Mesodermal cell (in vitro differentiated cells): Measurements from ENCODE around the gene DAGLA.

Experiments used
- H3K27ac ChIP-seq: 2 replicates; pipeline ENCODE4 v1.7.0; 2013; ENCODE audit warnings: mild to moderate bottlenecking, low read depth, low read length, moderate library complexity; ENCODE audit not compliant: severe bottlenecking
- H3K36me3 ChIP-seq: 2 replicates; pipeline ENCODE4 v1.7.1; 2013; ENCODE audit warnings: mild to moderate bottlenecking, low read length, moderate library complexity; ENCODE audit not compliant: control insufficient read depth, insufficient read depth
- H3K4me1 ChIP-seq: one replicate; pipeline ENCODE4 v1.7.1; 2013; ENCODE audit warnings: mild to moderate bottlenecking, low read length; ENCODE audit not compliant: insufficient read depth, control insufficient read depth, poor library complexity, severe bottlenecking
- H3K4me3 ChIP-seq: 2 replicates; pipeline ENCODE4 v1.7.0; 2013; ENCODE audit warnings: low read length, control low read depth, mild to moderate bottlenecking; ENCODE audit not compliant: insufficient read depth, poor library complexity, severe bottlenecking; ENCODE audit errors: extremely low read depth
- H3K9me3 ChIP-seq: 2 replicates; pipeline ENCODE4 v1.7.1; 2013; ENCODE audit warnings: mild to moderate bottlenecking, low read length, moderate library complexity; ENCODE audit not compliant: control insufficient read depth
- WGBS, 2 experiments: methylation state at CpG; one replicate each; pipeline ENCODE4 v1.1.5; 2013; ENCODE audit warnings: missing lambda C conversion rate in 2 of 2; ENCODE audit not compliant: insufficient coverage in 2 of 2; 5-methylcytosine and 5-hydroxymethylcytosine counted together

DAGLA gene

DNA sequence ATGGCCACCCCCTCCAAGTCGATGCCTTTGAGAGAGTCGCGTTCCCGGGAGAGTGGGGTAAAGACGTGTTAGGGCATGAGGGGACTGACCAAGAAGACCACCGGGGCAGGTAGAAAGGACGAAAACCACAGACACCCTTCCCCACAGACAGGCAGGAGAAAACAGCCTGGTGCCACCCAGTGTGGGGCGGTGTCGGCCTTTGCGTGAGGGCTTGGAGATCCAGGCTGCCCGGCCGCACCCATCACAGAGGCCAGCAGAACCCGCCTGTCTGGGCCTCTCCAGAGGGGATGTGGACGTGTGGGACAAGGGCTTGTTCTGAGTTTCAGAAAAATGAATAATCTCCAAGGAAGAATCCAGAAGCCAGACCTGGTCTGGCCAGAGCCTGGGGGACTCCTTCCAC lies 30.8 kb downstream of the DAGLA start:
- Histone ChIP-seq H3K4me1 (peaks cover 27% of the 10 kb centered on the region), H3K27ac (no peak overlapping the region), H3K4me3 (no peak overlapping the region), H3K9me3 (no peaks in the 10 kb centered on the region), H3K36me3 (no peaks in the 10 kb centered on the region)
- WGBS, 2 experiments, result 80 to 88% methylated on average over 7 to 13 of the region's 14 CpGs

DNA sequence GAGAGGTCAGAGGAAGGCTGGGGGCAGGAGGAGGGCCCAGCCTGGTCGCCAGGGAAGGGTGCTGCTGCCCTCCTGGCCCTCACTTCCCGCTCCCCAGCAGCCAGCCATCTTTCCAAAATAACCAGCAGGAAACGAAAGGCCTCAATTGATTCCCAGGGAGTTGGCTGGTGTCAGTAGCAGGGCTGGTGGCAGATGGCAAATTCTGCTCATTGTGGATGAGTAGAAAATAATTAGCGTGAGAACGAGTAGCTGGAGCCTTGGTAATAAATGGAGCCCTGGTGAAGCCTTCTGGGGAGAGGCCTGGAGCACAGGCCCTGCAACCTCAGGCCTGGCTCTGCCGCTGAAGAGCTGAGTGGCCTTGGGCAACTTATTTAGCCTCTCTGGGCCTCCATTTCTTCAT lies 31.3 kb downstream of the DAGLA start:
- Histone ChIP-seq H3K4me1 (peaks cover 31% of the 10 kb centered on the region), H3K27ac (no peak overlapping the region), H3K4me3 (no peak overlapping the region)

DNA sequence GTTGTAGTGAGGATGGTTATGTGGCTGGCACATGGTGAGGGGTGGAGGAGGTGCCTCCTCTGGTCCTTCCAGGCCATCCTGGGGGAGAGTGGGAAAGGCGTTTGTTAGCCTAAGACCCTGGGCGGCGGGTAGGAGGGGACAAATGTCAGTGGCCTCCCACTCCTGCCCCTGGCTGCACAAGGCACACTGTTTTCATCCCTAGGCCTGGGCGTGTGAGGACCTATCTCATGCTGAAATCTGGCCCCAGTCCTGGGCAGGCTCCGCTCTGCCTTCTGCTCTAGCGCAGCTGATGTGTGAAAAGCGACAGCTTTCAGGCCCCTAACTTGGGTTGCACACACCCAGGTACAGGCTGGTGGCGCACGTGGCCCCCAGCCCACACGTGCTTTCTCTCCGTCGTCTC lies 32.1 kb downstream of the DAGLA start:
- Histone ChIP-seq H3K36me3 (no peaks in the 10 kb centered on the region), H3K27ac (no peak overlapping the region), H3K9me3 (no peaks in the 10 kb centered on the region), H3K4me3 (no peak overlapping the region), H3K4me1 (peaks cover 40% of the 10 kb centered on the region)
- 87% methylated on average over 9 to 10 of the region's 12 CpGs for WGBS, 2 experiments

More for the DNA sequence above, 31.3 kb downstream of the DAGLA start:
- WGBS, 2 experiments, result 90 to 94% methylated on average over 2 to 3 of the region's 6 CpGs
- Histone ChIP-seq H3K36me3 (no peaks in the 10 kb centered on the region), H3K9me3 (no peaks in the 10 kb centered on the region)

DNA sequence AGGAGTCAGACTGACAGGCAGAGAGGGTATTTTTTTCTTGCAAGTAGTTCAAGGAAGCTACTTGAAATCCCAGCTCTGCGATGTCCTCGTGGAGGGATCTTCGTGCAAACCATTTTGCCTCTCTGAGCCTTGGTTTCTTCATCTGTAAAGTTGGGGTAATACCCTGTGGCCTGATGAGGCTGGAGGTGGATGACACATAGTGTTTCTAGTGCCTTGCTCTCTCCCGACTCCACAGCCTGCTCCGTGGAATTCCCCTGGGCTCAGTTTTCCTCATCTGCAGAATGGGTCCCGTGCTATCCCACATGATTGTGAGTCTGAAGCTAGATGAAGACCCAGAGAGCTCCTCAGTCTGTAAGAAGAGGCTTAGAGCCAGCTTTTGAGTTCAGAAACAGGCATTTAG lies 32.7 kb downstream of the DAGLA start:
- Histone ChIP-seq H3K4me1 (peaks cover 45% of the 10 kb centered on the region), H3K36me3 (no peaks in the 10 kb centered on the region), H3K27ac (no peak overlapping the region), H3K4me3 (no peak overlapping the region), H3K9me3 (no peaks in the 10 kb centered on the region)
- 88 to 100% methylated on average over 6 of the region's 6 CpGs for WGBS, 2 experiments

DNA sequence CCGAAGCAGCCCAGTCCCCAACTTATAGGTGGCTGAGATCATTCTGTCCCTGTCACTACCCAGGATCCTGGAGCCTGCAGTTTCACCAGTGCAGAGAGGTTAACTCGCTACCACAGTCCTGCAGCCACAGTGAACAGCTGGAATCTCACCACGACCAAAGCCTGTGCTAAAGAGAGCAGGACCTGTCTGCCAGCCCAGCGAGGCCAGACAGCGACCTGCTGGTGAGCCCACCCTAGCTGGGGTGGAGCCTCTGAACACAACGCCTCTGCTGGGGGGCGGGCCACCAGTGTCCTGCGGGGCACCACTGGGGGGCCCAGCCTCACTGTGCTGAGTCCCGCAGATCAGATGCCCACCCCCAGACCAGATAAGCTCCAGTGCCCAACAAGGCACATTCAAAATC lies 33.3 kb downstream of the DAGLA start:
- 63 to 66% methylated on average over 8 of the region's 9 CpGs for WGBS, 2 experiments
- Histone ChIP-seq H3K4me3 (no peak overlapping the region), H3K4me1 (peaks cover 51% of the 10 kb centered on the region)

DNA sequence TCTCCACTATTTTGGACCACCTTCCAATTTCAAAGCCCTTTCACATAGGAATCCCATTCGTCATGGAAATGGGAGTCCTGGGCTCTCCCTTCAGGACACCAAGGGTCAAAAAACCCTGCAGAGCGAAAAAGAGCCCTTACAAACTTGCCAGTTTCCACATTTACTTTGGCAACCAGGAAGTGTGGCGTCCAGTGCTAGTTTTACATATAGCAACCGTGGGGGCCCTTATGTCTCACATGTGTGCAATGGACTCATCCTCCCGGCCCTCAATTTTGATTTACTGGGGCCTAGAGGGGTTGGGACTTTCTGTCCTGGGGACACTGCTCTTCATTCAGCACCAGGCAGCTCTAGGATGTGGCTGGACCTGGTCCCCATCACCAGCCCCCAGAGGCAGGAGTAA lies 33.7 kb downstream of the DAGLA start:
- H3K4me1 ChIP-seq, result peaks cover 55% of the 10 kb centered on the region
- no peak overlapping the region for H3K4me3 ChIP-seq
- H3K9me3 ChIP-seq, result no peaks in the 10 kb centered on the region
- H3K36me3 ChIP-seq, result no peaks in the 10 kb centered on the region
- WGBS, 2 experiments, result 59 to 61% methylated on average over 5 of the region's 5 CpGs
- no peak overlapping the region for H3K27ac ChIP-seq

More for the DNA sequence above, 33.3 kb downstream of the DAGLA start:
- Histone ChIP-seq H3K27ac (no peak overlapping the region), H3K36me3 (no peaks in the 10 kb centered on the region), H3K9me3 (no peaks in the 10 kb centered on the region)

DNA sequence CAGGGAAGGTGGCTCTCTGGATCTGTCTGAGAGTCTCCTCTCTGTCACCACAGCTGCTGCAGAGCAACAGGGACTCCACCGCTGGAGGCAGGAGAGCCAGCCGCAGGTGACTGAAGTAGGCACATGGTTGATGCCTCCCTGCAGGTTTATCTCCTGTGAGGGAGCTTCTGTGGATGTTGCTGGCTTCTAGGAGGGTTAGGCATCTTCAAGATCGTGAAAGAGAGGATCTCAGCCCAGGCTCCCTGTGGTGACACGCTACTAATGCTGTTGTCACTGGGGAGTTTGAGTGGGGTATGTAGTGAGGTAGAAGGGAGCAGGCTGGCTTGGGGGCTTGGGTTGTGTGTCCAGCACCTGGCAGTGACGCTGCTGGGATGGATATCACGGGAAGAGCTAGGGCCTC lies 34.1 kb downstream of the DAGLA start:
- H3K4me3 ChIP-seq, result no peak overlapping the region
- H3K36me3 ChIP-seq, result no peaks in the 10 kb centered on the region
- no peaks in the 10 kb centered on the region for H3K9me3 ChIP-seq
- H3K4me1 ChIP-seq, result peaks cover 57% of the 10 kb centered on the region
- 70 to 77% methylated on average over 5 to 6 of the region's 6 CpGs for WGBS, 2 experiments
- H3K27ac ChIP-seq, result no peak overlapping the region

DNA sequence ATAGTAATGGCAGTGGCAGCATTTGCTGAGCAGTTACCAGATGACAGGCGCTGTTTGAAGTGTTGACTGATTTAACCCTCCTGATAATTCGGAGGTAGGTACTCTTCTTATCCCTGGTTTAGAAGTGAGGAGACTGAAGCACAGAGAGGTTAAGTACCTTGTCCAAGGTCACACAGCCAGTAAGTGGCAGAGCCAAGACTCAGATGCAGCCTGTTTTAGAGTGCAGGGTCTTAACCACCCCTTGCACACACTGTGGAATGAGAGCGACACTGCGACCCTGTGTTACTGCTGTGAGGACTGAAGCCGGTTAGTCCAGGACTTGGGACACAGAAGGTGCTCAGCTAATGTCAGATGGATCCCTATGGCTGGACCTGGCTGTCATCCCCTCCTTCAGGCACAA lies 34.7 kb downstream of the DAGLA start:
- Histone ChIP-seq H3K27ac (no peak overlapping the region), H3K4me1 (peaks cover 58% of the 10 kb centered on the region), H3K9me3 (no peaks in the 10 kb centered on the region), H3K4me3 (no peak overlapping the region), H3K36me3 (no peaks in the 10 kb centered on the region)
- WGBS, 2 experiments, result 89 to 96% methylated on average over 4 to 5 of the region's 5 CpGs

DNA sequence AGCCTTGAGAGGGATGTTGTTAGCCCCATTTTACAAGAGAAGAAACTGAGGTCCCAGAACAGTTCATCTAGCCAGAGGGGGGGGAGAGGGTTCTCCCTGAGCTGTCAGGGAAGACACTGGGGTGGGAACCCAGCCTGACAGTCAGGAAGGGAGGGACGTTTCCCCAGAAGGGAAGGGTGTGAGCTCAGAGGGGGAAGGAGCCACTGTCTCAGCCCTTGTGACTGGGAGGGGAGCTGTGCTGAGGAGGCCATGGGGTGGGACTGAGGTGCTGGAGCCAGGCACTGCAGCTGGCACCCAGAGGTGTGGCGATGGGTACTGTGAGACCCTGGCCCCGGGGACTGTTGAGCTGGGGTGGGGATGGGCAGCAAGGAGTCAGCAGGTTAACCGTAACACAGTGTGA lies 35.7 kb downstream of the DAGLA start:
- Histone ChIP-seq H3K4me3 (no peak overlapping the region), H3K4me1 (peaks cover 61% of the 10 kb centered on the region), H3K27ac (no peak overlapping the region), H3K9me3 (no peaks in the 10 kb centered on the region), H3K36me3 (no peaks in the 10 kb centered on the region)
- WGBS, 2 experiments, result 73 to 80% methylated on average over 3 to 4 of the region's 4 CpGs

DNA sequence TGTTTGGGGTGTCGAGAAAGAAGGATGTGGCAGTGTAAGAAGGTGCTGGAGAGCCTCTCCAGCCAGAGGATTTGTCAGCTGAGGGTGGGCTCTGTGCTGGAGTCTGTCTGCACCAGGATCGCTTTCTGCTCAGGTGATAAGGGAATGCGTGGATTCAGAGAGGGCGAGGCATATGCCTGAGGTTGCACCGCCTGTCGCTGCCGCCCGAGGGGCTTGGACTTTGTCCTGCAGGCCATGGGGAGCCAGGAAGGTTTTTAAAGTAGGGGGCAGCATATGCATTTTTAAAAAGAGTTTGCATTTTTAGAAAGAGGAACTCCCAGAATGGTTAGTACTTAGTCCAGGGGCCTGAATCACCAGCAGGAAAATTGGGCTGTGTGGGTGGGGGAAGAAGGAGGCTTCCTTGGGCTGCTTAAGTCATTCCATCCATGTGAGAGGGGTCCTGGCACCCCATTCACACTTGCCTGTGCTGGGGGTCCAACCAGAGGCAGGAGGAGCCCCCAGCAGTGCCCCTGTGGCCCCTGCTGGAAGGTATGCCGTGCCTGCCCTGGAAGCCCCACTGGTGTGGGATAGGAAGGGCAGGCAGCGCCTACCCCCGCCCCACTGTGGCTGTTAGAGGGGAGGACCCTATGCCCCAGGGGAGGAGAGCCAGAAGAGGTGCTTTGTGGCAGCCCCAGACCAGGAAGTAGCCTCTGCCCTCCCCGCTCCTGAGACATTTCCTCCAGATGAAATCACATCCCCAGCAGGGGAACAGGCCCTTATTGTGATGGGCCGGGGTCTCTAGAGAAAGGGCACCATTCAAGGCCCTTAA lies 36.5 kb downstream of the DAGLA start:
- peaks cover 3% of the 10 kb centered on the region for H3K36me3 ChIP-seq
- 61 to 67% methylated on average over 10 to 12 of the region's 13 CpGs for WGBS, 2 experiments
- H3K4me1 ChIP-seq, result peaks cover 61% of the 10 kb centered on the region
- peak overlapping the region; percentile 64 for H3K27ac ChIP-seq
- no peaks in the 10 kb centered on the region for H3K9me3 ChIP-seq
- H3K4me3 ChIP-seq, result no peak overlapping the region

DNA sequence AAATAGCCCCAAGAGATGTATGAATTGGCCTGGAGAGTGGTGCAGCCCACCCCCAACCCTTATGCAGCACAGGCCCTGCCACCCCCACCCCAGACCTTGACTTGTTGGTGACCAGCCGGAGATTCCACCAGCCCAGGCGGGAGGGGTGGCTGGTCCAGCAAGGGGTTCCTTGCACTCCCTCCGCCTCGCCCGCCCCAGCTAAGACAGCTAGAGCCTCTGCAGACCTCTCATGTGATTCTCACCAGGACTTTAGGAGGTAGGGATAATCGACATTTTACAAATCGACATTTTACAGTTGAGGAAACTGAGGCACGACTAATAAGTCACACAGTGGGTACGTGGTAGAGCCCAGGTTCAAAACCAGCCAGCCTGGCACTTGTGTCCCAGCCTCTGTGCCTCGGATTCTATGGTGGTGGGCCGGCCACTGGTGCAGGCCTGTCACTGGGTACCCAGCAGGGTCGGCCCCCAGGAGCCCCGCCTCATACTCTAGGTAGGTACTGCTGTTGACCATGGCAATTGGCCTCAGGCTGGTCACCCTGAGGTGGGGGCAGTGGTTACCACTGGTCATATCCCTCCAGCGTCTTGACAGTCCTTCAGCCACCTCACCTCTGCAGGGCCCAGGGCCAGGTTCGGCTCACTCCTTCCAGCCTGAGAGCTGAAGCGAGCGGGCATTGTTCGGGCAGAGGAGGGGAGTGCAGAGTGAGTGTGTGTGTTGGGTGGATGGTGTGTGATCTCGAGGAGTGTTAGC lies 37.3 kb downstream of the DAGLA start:
- H3K9me3 ChIP-seq, result no peaks in the 10 kb centered on the region
- H3K27ac ChIP-seq, result peak overlapping the region; percentile 64
- H3K4me1 ChIP-seq, result peaks cover 58% of the 10 kb centered on the region
- no peak overlapping the region for H3K4me3 ChIP-seq
- peaks cover 7% of the 10 kb centered on the region for H3K36me3 ChIP-seq
- 83 to 88% methylated on average over 13 to 16 of the region's 19 CpGs for WGBS, 2 experiments
